NCI-H128 (cell line): ENCODE data around the gene HS6ST2.

Source experiments
- DNase-seq: peaks from one replicate; lab custom pipeline; 2025; ENCODE audit not compliant: unreplicated experiment; lab: John Stamatoyannopoulos, UW

Gene HS6ST2

GRCh38 chrX:132745593-132745992, 212.8 kb downstream of the HS6ST2 start:
- no peak for DNase-seq

GRCh38 chrX:132744470-132744869, 214.0 kb downstream of the HS6ST2 start:
- DNase-seq, result no peak

- no peak for DNase-seq
These were observed 215.3 kb downstream of the HS6ST2 start for GRCh38 chrX:132743086-132743485.

GRCh38 chrX:132742246-132742645, 216.2 kb downstream of the HS6ST2 start:
- no peak for DNase-seq

- no peak for DNase-seq
These were observed 216.7 kb downstream of the HS6ST2 start for GRCh38 chrX:132741689-132742088.

GRCh38 chrX:132740316-132741123, 217.9 kb downstream of the HS6ST2 start:
- no peak for DNase-seq

GRCh38 chrX:132738951-132739350, 219.5 kb downstream of the HS6ST2 start:
- DNase-seq, result no peak

GRCh38 chrX:132737743-132738142, 220.7 kb downstream of the HS6ST2 start:
- DNase-seq, result no peak

- no peak for DNase-seq
These were observed 226.2 kb downstream of the HS6ST2 start for GRCh38 chrX:132732236-132732635.

GRCh38 chrX:132730726-132731125, 227.7 kb downstream of the HS6ST2 start:
- DNase-seq, result no peak

- DNase-seq, result no peak
These were observed 228.2 kb downstream of the HS6ST2 start for GRCh38 chrX:132730266-132730665.

GRCh38 chrX:132728296-132728695, 230.1 kb downstream of the HS6ST2 start:
- no peak for DNase-seq

GRCh38 chrX:132718431-132718958, 239.9 kb downstream of the HS6ST2 start:
- DNase-seq, result no peak

- no peak for DNase-seq
These were observed 242.4 kb downstream of the HS6ST2 start for GRCh38 chrX:132716006-132716405.

- DNase-seq, result no peak
These were observed 243.5 kb downstream of the HS6ST2 start for GRCh38 chrX:132714913-132715312.

GRCh38 chrX:132712350-132712749, 246.1 kb downstream of the HS6ST2 start:
- no peak for DNase-seq

GRCh38 chrX:132710656-132711155, 247.7 kb downstream of the HS6ST2 start:
- no peak for DNase-seq

GRCh38 chrX:132708529-132708928, 249.9 kb downstream of the HS6ST2 start:
- DNase-seq, result no peak

- DNase-seq, result no peak
These were observed 253.7 kb downstream of the HS6ST2 start for GRCh38 chrX:132704769-132705168.

- no peak for DNase-seq
These were observed 264.0 kb downstream of the HS6ST2 start for GRCh38 chrX:132694382-132694781.

GRCh38 chrX:132692526-132692925, 265.9 kb downstream of the HS6ST2 start:
- no peak for DNase-seq

- DNase-seq, result no peak
These were observed 266.4 kb downstream of the HS6ST2 start for GRCh38 chrX:132692066-132692465.
